K562 (cell line): Measurements from ENCODE around the gene ADGRB3.

Experiments used
- BRF2 ChIP-seq: IDR thresholded peaks from 3 replicates; pipeline ENCODE4 v1.6.1; 2011; ENCODE audit warnings: borderline replicate concordance, mild to moderate bottlenecking; ENCODE audit not compliant: insufficient read length, insufficient read depth
- EGR1 ChIP-seq: fragments of 450-650 bp; conservative IDR thresholded peaks from 2 replicates; pipeline ENCODE4 v1.6.1; 2017; ENCODE audit warnings: mild to moderate bottlenecking
- EZH2 ChIP-seq: IDR thresholded peaks from 2 replicates; pipeline ENCODE4 v1.6.1; 2012; ENCODE audit warnings: low read depth, mild to moderate bottlenecking, inconsistent platforms, low read length, borderline replicate concordance
- FOS ChIP-seq: IDR thresholded peaks from 3 replicates; pipeline ENCODE4 v1.6.1; 2011; ENCODE audit not compliant: insufficient read length; ENCODE audit errors: extremely low read depth
- HMG20A ChIP-seq: fragments of 450-650 bp; formaldehyde crosslinking; conservative IDR thresholded peaks from 2 replicates; pipeline ENCODE4 v1.4.0; 2020; ENCODE audit warnings: mild to moderate bottlenecking, mixed read lengths
- MXI1 ChIP-seq: IDR thresholded peaks from 2 replicates; pipeline ENCODE4 v1.6.1; 2011; ENCODE audit warnings: low read depth, mild to moderate bottlenecking, improper control_type of control experiment, low read length
- SMC3 ChIP-seq: conservative IDR thresholded peaks from 2 replicates; pipeline ENCODE4 v1.6.1; 2011; ENCODE audit warnings: low read depth, low read length, improper control_type of control experiment; ENCODE audit not compliant: insufficient read depth
- ZSCAN29 ChIP-seq: fragments of 450-650 bp; IDR thresholded peaks from 2 replicates; pipeline ENCODE4 v1.6.1; 2017

- TF ChIP-seq SMC3 (no peak), MXI1 (no peak), HMG20A (CRISPR knock-in tag) (no peak), FOS (no peak), BRF2 (no peak), EGR1 (no peak), ZSCAN29 (no peak), EZH2 (no peak)
Observed at GRCh38 chr6:68728159-68728979, 93.3 kb downstream of the ADGRB3 start.
